SK-N-SH (cell line): ENCODE measurements around the gene ARHGDIA. TPM values are rescaled to one million over a fixed set of nuclear protein-coding genes. Genes with fewer than 3 reads are reported as not detected.

Experiments used
- CTCF ChIA-PET: fragments of 300-600, 350-600 bp; formaldehyde crosslinking; extraction: SDS; loops from one replicate; lab custom pipeline; 2021; lab: Yijun Ruan, JAX
- POLR2A ChIA-PET: fragments of 350-600 bp; sonication (Branson Sonifier 250); formaldehyde crosslinking; extraction: SDS; loops from one replicate; lab custom pipeline; 2020; ENCODE audit warnings: antibody characterized with exemption, inconsistent platforms; lab: Yijun Ruan, JAX
- DNase-seq: peaks from one replicate; pipeline ENCODE4 v3.0.0; 2012
- H2AFZ ChIP-seq: fragments of 200-600 bp; sonication (generic); 2 replicates; pipeline ENCODE4 v1.8.1; 2016; ENCODE audit warnings: antibody characterized with exemption, mild to moderate bottlenecking, low read depth
- H3F3A ChIP-seq: fragments of 200-600 bp; sonication (generic); replicated peaks from 2 replicates; pipeline ENCODE3; 2016; ENCODE audit warnings: antibody characterized with exemption, mild to moderate bottlenecking; ENCODE audit not compliant: insufficient read depth
- H3K27ac ChIP-seq, 2 experiments: fragments of 200-500 bp in 1 of 2; fragments of 200-600 bp in 1 of 2; sonication (Bioruptor generic) in 1 of 2; sonication (generic), shearing (Covaris generic) in 1 of 2; 2 replicates each; pipeline versions ENCODE4 v1.5.1 to v1.6.1; 2014 to 2016; ENCODE audit warnings: low read depth in 2 of 2, inconsistent platforms in 1 of 2, low read length in 1 of 2, mild to moderate bottlenecking in 1 of 2, mixed read lengths in 1 of 2
- H3K27me3 ChIP-seq: fragments of 200-600 bp; sonication (generic), shearing (Covaris generic); 2 replicates; pipeline ENCODE4 v1.6.1; 2016; ENCODE audit warnings: mixed run types; ENCODE audit not compliant: insufficient read depth
- H3K36me3 ChIP-seq, 2 experiments: fragments of 200-500 bp in 1 of 2; fragments of 200-600 bp in 1 of 2; sonication (Bioruptor generic) in 1 of 2; sonication (generic) in 1 of 2; replicated peaks in 1 of 2; 2 replicates each; pipeline versions ENCODE3 to v1.5.1; 2014 to 2016; ENCODE audit warnings: low read length in 1 of 2, mild to moderate bottlenecking in 1 of 2; ENCODE audit not compliant: insufficient read depth in 2 of 2, control insufficient read depth in 1 of 2
- H3K4me1 ChIP-seq, 2 experiments: fragments of 200-500 bp in 1 of 2; fragments of 200-600 bp in 1 of 2; sonication (Bioruptor generic) in 1 of 2; sonication (generic), shearing (Covaris generic) in 1 of 2; 2 replicates each; pipeline versions ENCODE4 v1.5.1 to v1.6.1; 2014 to 2016; ENCODE audit warnings: low read depth in 1 of 2, low read length in 1 of 2, mixed run types in 1 of 2; ENCODE audit not compliant: insufficient read depth in 2 of 2, control insufficient read depth in 1 of 2
- H3K4me2 ChIP-seq: fragments of 200-600 bp; sonication (generic), shearing (Covaris generic); 2 replicates; pipeline ENCODE4 v1.6.1; 2017; ENCODE audit warnings: mixed run types
- H3K4me3 ChIP-seq, 2 experiments: fragments of 200-500 bp in 1 of 2; fragments of 200-600 bp in 1 of 2; sonication (Bioruptor generic) in 1 of 2; sonication (generic), shearing (Covaris generic) in 1 of 2; 2 replicates each; pipeline versions ENCODE4 v1.5.1 to v1.8.1; 2014 to 2016; ENCODE audit warnings: low read depth in 2 of 2, inconsistent platforms in 1 of 2, low read length in 1 of 2, mild to moderate bottlenecking in 1 of 2, mixed read lengths in 1 of 2, moderate library complexity in 1 of 2
- H3K79me2 ChIP-seq: fragments of 200-600 bp; sonication (generic); 2 replicates; pipeline ENCODE4 v1.8.1; 2017; ENCODE audit warnings: mild to moderate bottlenecking; ENCODE audit not compliant: insufficient read depth
- H3K9ac ChIP-seq: fragments of 200-600 bp; sonication (generic); 2 replicates; pipeline ENCODE4 v1.6.1; 2017; ENCODE audit warnings: mixed run types
- H3K9me2 ChIP-seq: fragments of 200-600 bp; sonication (generic); 2 replicates; pipeline ENCODE4 v1.6.1; 2017; ENCODE audit warnings: mixed run types
- H3K9me3 ChIP-seq: fragments of 200-600 bp; sonication (generic); 2 replicates; pipeline ENCODE4 v1.6.1; 2017; ENCODE audit warnings: mixed run types, mild to moderate bottlenecking, moderate library complexity
- H4K20me1 ChIP-seq: fragments of 200-600 bp; sonication (generic); 2 replicates; pipeline ENCODE4 v1.6.1; 2017; ENCODE audit warnings: mild to moderate bottlenecking, mixed run types; ENCODE audit not compliant: insufficient read depth
- CHD2 ChIP-seq: fragments of 150-350 bp; IDR thresholded peaks from 2 replicates; pipeline ENCODE4 v1.6.1; 2018; ENCODE audit warnings: low read length; ENCODE audit not compliant: partially characterized antibody
- MXI1 ChIP-seq: IDR thresholded peaks from 2 replicates; pipeline ENCODE4 v1.6.1; 2012; ENCODE audit warnings: mild to moderate bottlenecking, low read depth, low read length, improper control_type of control experiment
- NRF1 ChIP-seq: IDR thresholded peaks from 2 replicates; pipeline ENCODE4 v1.6.1; 2012; ENCODE audit warnings: low read depth, mild to moderate bottlenecking, low read length
- POLR2AphosphoS5 ChIP-seq: IDR thresholded peaks from 2 replicates; pipeline ENCODE4 v1.6.1; 2012; ENCODE audit warnings: low read depth, low read length
- TAF1 ChIP-seq: IDR thresholded peaks from 2 replicates; pipeline ENCODE4 v1.6.1; 2012; ENCODE audit warnings: low read depth, mild to moderate bottlenecking, low read length, moderate library complexity, borderline replicate concordance
- WGBS: methylation state at CpG from one replicate; pipeline ENCODE4 v1.1.6; 2017; ENCODE audit warnings: low lambda C conversion rate; 5-methylcytosine and 5-hydroxymethylcytosine counted together
- polyA plus RNA-seq, 3 experiments: library from polyadenylated mRNA; depleted of rRNA; stranded (reverse); fragments of >200 nt; gene quantifications; 2 replicates each; pipeline ENCODE4 v1.2.3, GENCODE V29; 2012
- TF ChIP-seq, protein P1 (sequence below): fragments of 200-600 bp; sonication (generic); IDR thresholded peaks from 2 replicates; pipeline ENCODE4 v1.6.1; 2017; ENCODE audit warnings: antibody characterized with exemption, mild to moderate bottlenecking, moderate library complexity
- TF ChIP-seq, protein P2 (sequence below): IDR thresholded peaks from 2 replicates; pipeline ENCODE4 v1.4.0; 2012; ENCODE audit warnings: low read depth, borderline replicate concordance

Gene ARHGDIA
- polyA plus RNA-seq, 1 of the 3 experiments (the other 2 are of a cell fraction): 385 TPM

- no peak for DNase-seq
- Histone ChIP-seq H3K27me3 (no peaks in the 10 kb centered on the region), H3K9me2 (no peaks in the 10 kb centered on the region), H3F3A (peaks cover 34% of the 10 kb centered on the region), H3K36me3 (peaks cover 32 to 48% of the 10 kb centered on the region in 2 experiments), H3K9ac (no peak overlapping the region), H3K4me1 (no peaks in the 10 kb centered on the region), H4K20me1 (no peaks in the 10 kb centered on the region; the same call in 1 of the 2 replicates), H3K9me3 (no peaks in the 10 kb centered on the region), H3K4me3 (no peak overlapping the region), H3K4me2 (no peak overlapping the region), H3K79me2 (no peaks in the 10 kb centered on the region; the same call in 1 of the 2 replicates)
- ChIA-PET POLR2A (interaction anchor here (1.1 to 1.2 kb wide), 2 partner anchors 9 to 23 kb away, joined by 3 to 6 read pairs; partner anchors contain the start of gene MCRIP1), CTCF (interaction anchor here (0.6 to 2.6 kb wide), 6 partner anchors 9 to 386 kb away, joined by 3 to 11 read pairs (median 4); partner anchors contain the start of gene MCRIP1)
- TF ChIP-seq, protein P1, sequence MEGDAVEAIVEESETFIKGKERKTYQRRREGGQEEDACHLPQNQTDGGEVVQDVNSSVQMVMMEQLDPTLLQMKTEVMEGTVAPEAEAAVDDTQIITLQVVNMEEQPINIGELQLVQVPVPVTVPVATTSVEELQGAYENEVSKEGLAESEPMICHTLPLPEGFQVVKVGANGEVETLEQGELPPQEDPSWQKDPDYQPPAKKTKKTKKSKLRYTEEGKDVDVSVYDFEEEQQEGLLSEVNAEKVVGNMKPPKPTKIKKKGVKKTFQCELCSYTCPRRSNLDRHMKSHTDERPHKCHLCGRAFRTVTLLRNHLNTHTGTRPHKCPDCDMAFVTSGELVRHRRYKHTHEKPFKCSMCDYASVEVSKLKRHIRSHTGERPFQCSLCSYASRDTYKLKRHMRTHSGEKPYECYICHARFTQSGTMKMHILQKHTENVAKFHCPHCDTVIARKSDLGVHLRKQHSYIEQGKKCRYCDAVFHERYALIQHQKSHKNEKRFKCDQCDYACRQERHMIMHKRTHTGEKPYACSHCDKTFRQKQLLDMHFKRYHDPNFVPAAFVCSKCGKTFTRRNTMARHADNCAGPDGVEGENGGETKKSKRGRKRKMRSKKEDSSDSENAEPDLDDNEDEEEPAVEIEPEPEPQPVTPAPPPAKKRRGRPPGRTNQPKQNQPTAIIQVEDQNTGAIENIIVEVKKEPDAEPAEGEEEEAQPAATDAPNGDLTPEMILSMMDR: no peak
- TF ChIP-seq NRF1 (no peak), CHD2 (no peak), MXI1 (no peak)
- TF ChIP-seq, protein P2, sequence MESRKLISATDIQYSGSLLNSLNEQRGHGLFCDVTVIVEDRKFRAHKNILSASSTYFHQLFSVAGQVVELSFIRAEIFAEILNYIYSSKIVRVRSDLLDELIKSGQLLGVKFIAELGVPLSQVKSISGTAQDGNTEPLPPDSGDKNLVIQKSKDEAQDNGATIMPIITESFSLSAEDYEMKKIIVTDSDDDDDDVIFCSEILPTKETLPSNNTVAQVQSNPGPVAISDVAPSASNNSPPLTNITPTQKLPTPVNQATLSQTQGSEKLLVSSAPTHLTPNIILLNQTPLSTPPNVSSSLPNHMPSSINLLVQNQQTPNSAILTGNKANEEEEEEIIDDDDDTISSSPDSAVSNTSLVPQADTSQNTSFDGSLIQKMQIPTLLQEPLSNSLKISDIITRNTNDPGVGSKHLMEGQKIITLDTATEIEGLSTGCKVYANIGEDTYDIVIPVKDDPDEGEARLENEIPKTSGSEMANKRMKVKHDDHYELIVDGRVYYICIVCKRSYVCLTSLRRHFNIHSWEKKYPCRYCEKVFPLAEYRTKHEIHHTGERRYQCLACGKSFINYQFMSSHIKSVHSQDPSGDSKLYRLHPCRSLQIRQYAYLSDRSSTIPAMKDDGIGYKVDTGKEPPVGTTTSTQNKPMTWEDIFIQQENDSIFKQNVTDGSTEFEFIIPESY: no peak
- TF ChIP-seq, all 33 proteins: peak for 0
- WGBS: 89% methylated on average over 11 of the region's 11 CpGs
- H2AFZ ChIP-seq: no peak overlapping the region
- no peak overlapping the region for H3K27ac ChIP-seq
These were observed 28.8 kb downstream of the ARHGDIA start for GRCh38 chr17:81842378-81842724.

- Histone ChIP-seq H3K4me1 (no peaks in the 10 kb centered on the region), H3K9me2 (no peaks in the 10 kb centered on the region), H3K27me3 (no peaks in the 10 kb centered on the region), H3K9me3 (no peaks in the 10 kb centered on the region), H3K36me3 (peaks cover 27 to 43% of the 10 kb centered on the region in 2 experiments), H3K9ac (no peak overlapping the region), H3K27ac (no peak overlapping the region), H3F3A (peaks cover 34% of the 10 kb centered on the region), H2AFZ (no peak overlapping the region), H4K20me1 (no peaks in the 10 kb centered on the region; the same call in 1 of the 2 replicates), H3K79me2 (no peaks in the 10 kb centered on the region; the same call in 1 of the 2 replicates), H3K4me3 (no peak overlapping the region), H3K4me2 (no peak overlapping the region)
- ChIA-PET POLR2A (interaction anchor here (1.1 to 1.2 kb wide), 2 partner anchors 9 to 22 kb away, joined by 3 to 6 read pairs; partner anchors contain the start of gene MCRIP1), CTCF (interaction anchor here (0.6 to 2.6 kb wide), 6 partner anchors 8 to 385 kb away, joined by 3 to 11 read pairs (median 4); partner anchors contain the start of gene MCRIP1)
- no peak for DNase-seq
- TF ChIP-seq TAF1 (no peak), POLR2AphosphoS5 (peak; percentile 22; the same call in 1 of the 2 replicates)
- WGBS: 92% methylated on average over 15 of the region's 15 CpGs
These were observed 29.3 kb downstream of the ARHGDIA start for GRCh38 chr17:81841866-81842265.
